GM18873 (cell line): ENCODE measurements around the gene USP3.

Experiments used
- ATAC-seq: cut with Tn5 transposase; IDR thresholded peaks from one replicate; pipeline ENCODE4 v1.9.1; 2021; ENCODE audit warnings: mild to moderate bottlenecking, moderate library complexity, moderate number of reproducible peaks; ENCODE audit not compliant: unreplicated experiment, low FRiP score

USP3 gene

GRCh38 chr15:63495343-63495742, 9.1 kb upstream of the USP3 start:
- ATAC-seq, result no peak

DNA sequence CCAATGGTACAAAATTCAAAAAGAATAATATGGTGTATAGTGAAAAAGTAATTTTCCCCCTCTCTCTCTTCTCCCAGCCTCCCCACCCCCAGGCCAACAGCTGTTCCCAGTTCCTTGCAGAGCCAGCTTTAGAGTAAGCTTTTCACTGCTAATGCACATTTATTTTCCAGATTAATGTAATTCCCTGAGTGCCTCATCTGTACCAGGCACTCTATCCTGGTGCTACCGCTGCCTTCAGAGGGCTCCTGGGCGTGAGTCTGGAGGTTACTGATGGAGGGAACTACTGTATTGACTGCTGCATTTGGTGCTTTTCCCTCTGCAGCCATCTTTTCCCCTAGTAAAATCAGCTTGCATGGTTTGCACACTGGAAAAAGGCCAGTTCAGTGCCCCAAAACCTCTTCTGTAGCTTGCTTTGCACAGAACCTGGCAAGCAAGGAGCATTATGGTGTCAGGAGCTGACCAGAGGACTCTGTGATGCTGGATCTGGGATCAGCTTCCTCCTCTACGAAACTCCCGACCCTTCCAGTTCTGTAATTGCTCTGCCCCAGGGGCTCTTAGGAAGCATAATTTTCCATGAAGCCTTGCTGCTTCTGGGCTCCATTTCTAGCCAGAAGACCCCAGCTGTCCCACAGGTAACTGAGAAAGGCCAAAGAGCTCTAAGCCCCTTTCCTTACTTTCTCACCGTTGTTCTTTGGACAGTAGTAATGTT, 8.5 kb upstream of the USP3 start:
- ATAC-seq, result no peak

GRCh38 chr15:63497642-63498467, 6.5 kb upstream of the USP3 start:
- no peak for ATAC-seq

- ATAC-seq, result no peak
These were observed 5.2 kb upstream of the USP3 start for GRCh38 chr15:63499175-63499549.

- ATAC-seq, result no peak
These were observed 4.8 kb upstream of the USP3 start for GRCh38 chr15:63499611-63500010.

GRCh38 chr15:63500265-63501250, 3.8 kb upstream of the USP3 start:
- no peak for ATAC-seq

DNA sequence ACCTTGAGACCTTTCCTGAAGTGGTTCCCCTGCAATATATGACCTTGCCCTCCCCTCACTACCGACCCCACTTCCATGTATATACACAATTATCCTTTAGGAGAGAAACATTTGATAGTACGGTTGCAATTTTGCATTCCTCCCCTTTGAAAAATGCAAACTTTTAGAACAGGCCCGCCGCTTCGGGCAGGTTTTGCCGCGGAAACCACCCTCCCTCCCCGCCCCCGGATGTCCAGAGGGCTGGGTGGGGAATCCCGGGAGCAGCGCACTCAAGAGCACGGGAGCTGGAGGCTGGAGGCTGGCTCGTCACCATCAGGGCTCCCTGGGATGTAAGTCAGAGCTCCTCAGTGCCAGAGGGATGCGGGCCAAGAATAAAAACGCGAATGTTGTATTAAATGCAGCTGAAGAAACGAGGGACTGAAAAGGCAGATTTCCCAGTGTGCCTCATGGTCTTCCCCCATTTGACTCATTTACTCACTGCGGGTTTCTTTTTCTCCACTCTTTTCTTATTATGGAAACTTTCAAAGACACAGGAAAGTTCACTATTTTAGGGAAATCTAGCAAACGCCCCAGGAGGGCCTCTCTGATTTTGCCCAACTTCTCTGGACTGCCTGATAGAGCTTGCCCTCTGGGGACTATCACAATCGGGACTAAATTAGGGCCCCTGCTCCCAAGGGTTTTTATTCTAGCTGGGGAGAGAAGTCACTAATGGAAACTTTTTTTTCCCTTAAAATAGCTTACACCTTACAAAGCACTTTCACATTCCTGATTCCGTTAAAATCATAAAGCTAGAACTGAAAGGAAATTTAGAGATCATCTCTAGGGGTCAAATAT, 2.9 kb upstream of the USP3 start:
- ATAC-seq, result no peak

DNA sequence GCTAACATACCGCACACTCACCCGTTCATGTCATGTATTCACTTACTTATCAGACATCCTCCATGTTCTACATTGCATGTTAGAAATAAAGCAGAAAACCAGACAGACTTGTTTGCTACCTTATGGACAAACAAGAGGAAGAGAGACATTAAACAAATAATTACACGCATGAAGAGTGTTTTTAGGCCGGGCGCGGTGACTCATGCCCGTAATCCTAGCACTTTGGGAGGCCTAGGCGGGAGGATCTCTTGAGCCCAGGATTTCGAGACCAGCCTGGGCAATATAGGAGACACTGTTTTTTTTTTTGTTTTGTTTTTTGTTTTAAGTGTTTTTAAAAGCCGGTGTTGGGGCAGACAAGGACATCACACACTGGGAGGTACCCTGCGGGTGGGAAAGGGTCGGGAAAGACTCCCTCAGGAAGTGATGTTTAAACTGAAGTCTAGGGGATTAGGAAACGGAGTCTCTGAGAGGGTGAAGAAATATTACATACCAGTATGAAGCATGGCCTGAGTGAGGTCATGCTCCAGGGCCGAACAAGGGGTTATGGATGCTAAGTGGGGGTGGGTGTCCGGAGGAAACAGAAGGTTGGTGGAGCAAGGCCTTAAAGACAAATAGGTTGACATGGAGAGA, 2.1 kb upstream of the USP3 start:
- ATAC-seq, result no peak

DNA sequence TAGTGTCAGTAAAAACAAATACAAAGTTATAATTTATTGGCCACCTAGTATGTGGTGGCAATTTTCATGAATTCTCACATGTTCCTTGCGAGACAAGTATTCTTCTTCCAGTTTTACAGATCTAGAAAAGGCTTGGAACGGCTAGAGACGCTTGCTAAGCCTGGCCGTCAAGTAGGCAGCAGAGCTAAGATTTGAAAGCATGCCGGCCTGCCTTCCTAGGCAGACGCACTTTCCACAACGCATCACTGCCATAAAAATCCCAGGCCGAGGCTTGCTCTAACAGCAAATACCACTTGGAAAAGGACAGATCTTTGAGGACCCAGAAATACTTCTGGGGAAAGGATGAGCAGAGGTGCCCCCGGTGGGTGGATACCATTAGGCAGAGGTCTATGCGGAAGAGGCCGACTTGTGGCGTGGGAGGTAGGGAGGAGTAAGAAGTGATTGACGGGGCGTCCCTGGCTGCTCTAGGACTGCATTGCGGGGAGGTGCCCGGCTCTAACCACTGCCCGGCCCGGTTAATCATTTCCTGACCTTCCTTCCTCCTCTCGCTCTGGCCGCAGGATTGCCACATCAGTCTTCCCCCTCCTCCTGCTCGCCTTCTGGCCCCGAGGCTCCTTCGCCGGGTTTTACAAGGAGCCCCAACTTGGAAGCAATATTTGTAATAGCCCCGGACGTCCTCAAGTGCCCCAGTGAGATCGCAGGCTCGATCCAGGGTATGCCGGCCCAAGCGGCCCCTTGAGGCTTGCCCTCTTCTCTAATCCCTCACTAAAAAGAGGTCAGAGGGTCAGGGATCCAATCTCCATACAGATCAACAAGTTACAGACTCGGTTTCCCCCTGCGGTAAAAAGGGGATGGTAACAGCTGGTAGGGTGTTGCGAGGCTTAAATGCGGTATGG, 1.3 kb upstream of the USP3 start:
- ATAC-seq, result peak; percentile 45

- peak; percentile 15 for ATAC-seq
These were observed 600 bp upstream of the USP3 start for GRCh38 chr15:63503739-63504246.

- ATAC-seq, result no peak
These were observed 817 bp downstream of the USP3 start for GRCh38 chr15:63504979-63505841.

DNA sequence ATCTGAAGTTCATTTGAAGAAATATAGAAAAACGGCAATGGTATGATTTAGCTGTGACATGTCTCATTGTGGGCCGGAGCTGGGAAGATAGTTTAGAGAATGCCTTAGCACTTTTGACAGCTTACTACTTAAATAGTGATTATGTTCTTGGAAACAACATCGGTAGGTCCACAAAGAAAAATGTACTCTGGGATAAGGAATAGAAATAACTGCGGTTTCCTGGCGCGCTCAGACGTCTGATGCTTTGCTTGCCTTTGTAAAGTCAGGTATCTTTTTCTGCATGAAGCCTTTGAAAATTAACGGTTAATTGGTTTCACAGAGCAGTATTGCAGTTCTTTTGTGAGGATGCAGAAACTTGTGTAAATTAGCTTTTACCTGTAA, 1.4 kb downstream of the USP3 start:
- no peak for ATAC-seq

GRCh38 chr15:63506537-63507035, 2.2 kb downstream of the USP3 start:
- no peak for ATAC-seq

- ATAC-seq, result no peak
These were observed 3.8 kb downstream of the USP3 start for GRCh38 chr15:63507878-63508818.

DNA sequence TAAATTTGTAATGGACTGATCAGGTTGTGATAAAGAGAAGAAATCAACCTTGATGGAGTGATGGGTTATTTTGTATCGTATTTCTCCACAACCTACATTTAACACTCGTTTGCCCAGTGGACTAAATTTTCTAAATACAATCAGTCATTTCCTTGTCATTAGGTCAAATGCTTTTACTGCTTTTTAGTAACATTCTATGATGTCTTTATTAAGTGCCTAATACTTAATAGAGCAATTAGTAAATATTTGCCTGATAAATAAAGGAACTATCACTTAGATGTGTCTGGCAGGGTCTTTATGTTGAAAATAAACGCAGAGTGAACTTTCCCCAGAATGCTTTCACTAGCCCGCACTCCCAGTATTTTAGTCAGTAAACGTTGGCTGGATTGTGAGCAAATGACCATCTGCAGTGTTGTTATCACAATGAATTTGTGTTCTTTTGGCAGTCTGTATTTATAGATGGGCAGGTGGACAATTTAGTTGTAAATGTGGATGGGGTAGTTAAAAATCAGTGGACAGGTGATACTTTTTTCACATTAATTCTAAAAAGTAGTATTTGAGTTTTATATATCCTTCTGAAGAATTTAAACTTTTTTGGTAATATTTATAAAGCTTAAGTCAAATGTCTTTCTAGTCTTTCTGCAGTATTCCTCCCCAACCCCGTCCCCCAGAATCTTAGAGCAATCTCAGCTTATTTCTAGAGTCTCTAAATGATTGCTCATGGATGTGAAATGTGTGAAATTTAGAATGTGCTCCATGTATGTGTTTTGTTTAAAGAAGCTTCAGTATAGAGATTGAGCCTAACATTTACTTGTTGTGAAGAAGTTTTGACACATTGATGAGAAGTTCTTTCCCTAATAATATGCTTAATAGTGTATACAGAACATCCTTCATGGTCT, 4.9 kb downstream of the USP3 start:
- no peak for ATAC-seq
